Lower leg skin (tissue), 3 donors: Measurements from ENCODE around the gene OTUD6A.

Experiments used
- POLR2A ChIP-seq, 2 donors: fragments of 450-650 bp; IDR thresholded peaks; one replicate each; pipeline ENCODE4 v1.6.1; 2016 to 2017; ENCODE audit warnings: antibody characterized with exemption in 2 of 2, mild to moderate bottlenecking in 1 of 2, moderate library complexity in 1 of 2
- TF ChIP-seq, protein P1 (sequence below), 3 donors: fragments of 450-650 bp; IDR thresholded peaks; one replicate each; pipeline ENCODE4 v1.5.1; 2016; ENCODE audit warnings: antibody characterized with exemption in 3 of 3, mild to moderate bottlenecking in 3 of 3, moderate library complexity in 2 of 3

GRCh38 chrX:70052895-70053615, 9.2 kb upstream of the OTUD6A start:
- TF ChIP-seq, protein P1, sequence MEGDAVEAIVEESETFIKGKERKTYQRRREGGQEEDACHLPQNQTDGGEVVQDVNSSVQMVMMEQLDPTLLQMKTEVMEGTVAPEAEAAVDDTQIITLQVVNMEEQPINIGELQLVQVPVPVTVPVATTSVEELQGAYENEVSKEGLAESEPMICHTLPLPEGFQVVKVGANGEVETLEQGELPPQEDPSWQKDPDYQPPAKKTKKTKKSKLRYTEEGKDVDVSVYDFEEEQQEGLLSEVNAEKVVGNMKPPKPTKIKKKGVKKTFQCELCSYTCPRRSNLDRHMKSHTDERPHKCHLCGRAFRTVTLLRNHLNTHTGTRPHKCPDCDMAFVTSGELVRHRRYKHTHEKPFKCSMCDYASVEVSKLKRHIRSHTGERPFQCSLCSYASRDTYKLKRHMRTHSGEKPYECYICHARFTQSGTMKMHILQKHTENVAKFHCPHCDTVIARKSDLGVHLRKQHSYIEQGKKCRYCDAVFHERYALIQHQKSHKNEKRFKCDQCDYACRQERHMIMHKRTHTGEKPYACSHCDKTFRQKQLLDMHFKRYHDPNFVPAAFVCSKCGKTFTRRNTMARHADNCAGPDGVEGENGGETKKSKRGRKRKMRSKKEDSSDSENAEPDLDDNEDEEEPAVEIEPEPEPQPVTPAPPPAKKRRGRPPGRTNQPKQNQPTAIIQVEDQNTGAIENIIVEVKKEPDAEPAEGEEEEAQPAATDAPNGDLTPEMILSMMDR (IDR thresholded peaks at IDR 0.05) = no peak
- no peak for TF ChIP-seq POLR2A (IDR thresholded peaks at IDR 0.05)
